Measurements from ENCODE around the gene OARD1. TPM values are rescaled to one million over a fixed set of nuclear protein-coding genes. Genes with fewer than 3 reads are reported as not detected.
"Not testable (repeated sequence)": the region's sequence is repeated elsewhere in the genome, so short reads cannot be mapped to it uniquely, and the experiment has no call there.

Gene OARD1
- total RNA-seq, 1 donor = 7.2 TPM

DNA sequence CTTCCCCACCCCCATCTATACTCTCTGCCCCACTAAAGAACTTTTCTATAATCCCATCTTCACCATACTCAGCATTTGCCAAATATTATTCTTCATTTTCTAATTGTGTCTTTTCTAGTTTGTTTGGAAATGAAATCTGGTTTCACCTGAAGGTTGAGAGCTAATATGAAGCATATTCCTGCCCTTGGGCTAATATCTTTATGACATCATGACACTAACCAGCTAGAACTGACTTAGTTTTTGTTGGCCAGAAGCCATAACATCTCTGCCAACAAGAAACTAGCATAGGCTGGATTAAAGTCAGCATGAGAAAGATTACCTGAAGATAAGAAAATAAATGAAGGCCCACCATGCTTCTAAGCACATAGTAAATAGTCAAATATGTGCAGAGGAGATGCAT, 49.9 kb downstream of the OARD1 start:
- no peaks in the 10 kb centered on the region for H3K9me3 ChIP-seq (ENCODE audit: low read depth, low read length)
- peaks cover 4% of the 10 kb centered on the region for H3K4me1 ChIP-seq (ENCODE audit: insufficient read depth, low read length)
- no peak overlapping the region for H3K4me3 ChIP-seq (ENCODE audit: insufficient read depth, low read length)
- H2AFZ ChIP-seq (ENCODE audit: low read length) = no peak overlapping the region
- DNase-seq (ENCODE audit: insufficient read length, low spot score, missing footprints) = peak; percentile 14
- H3K36me3 ChIP-seq (ENCODE audit: insufficient read depth, low read length) = no peaks in the 10 kb centered on the region
- H3K27ac ChIP-seq (ENCODE audit: low read depth, low read length) = no peak overlapping the region
- H4K20me1 ChIP-seq (ENCODE audit: insufficient read depth, low read length) = no peaks in the 10 kb centered on the region
- H3K79me2 ChIP-seq (ENCODE audit: insufficient read depth, low read length) = no peaks in the 10 kb centered on the region
- TF ChIP-seq, protein P1, sequence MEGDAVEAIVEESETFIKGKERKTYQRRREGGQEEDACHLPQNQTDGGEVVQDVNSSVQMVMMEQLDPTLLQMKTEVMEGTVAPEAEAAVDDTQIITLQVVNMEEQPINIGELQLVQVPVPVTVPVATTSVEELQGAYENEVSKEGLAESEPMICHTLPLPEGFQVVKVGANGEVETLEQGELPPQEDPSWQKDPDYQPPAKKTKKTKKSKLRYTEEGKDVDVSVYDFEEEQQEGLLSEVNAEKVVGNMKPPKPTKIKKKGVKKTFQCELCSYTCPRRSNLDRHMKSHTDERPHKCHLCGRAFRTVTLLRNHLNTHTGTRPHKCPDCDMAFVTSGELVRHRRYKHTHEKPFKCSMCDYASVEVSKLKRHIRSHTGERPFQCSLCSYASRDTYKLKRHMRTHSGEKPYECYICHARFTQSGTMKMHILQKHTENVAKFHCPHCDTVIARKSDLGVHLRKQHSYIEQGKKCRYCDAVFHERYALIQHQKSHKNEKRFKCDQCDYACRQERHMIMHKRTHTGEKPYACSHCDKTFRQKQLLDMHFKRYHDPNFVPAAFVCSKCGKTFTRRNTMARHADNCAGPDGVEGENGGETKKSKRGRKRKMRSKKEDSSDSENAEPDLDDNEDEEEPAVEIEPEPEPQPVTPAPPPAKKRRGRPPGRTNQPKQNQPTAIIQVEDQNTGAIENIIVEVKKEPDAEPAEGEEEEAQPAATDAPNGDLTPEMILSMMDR (IDR thresholded peaks at IDR 0.05; ENCODE audit: extremely low read depth, low read depth, low read length) = no peak
- peaks cover 3% of the 10 kb centered on the region for H3K27me3 ChIP-seq (ENCODE audit: insufficient read depth, low read length)
- H3K4me2 ChIP-seq (ENCODE audit: insufficient read depth, low read length) = no peak overlapping the region

DNA sequence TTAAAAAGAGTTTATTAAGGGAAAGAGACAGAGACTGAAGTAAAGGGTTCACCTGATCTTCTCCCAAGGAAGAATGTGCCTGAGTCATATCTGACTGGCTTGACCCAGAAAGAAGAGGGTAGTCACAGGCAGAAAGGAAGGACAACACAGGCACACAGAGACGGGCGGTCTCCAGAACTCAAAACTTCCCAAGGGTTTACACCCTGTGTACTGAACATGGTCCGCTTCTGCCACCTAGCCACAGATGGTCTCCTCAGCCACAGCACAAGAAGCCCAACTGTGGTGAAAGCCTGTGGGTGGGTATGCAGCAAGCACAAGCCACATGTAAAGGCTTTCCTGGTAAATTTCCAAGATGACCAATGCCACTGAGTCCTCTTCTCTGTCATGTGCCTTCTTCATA, 50.3 kb downstream of the OARD1 start:
- TF ChIP-seq, protein P1 (IDR thresholded peaks at IDR 0.05; ENCODE audit: extremely low read depth, low read depth, low read length) = peak; percentile 47
- Histone ChIP-seq H4K20me1 (ENCODE audit: insufficient read depth, low read length) (no peaks in the 10 kb centered on the region), H2AFZ (ENCODE audit: low read length) (no peak overlapping the region), H3K79me2 (ENCODE audit: insufficient read depth, low read length) (no peaks in the 10 kb centered on the region), H3K4me1 (ENCODE audit: insufficient read depth, low read length) (peaks cover 4% of the 10 kb centered on the region), H3K27ac (ENCODE audit: low read depth, low read length) (no peak overlapping the region), H3K9me3 (ENCODE audit: low read depth, low read length) (no peaks in the 10 kb centered on the region), H3K36me3 (ENCODE audit: insufficient read depth, low read length) (no peaks in the 10 kb centered on the region), H3K27me3 (ENCODE audit: insufficient read depth, low read length) (peaks cover 3% of the 10 kb centered on the region), H3K4me3 (ENCODE audit: insufficient read depth, low read length) (no peak overlapping the region), H3K4me2 (ENCODE audit: insufficient read depth, low read length) (no peak overlapping the region)
- peak; percentile 61 for DNase-seq (ENCODE audit: insufficient read length, low spot score, missing footprints)

DNA sequence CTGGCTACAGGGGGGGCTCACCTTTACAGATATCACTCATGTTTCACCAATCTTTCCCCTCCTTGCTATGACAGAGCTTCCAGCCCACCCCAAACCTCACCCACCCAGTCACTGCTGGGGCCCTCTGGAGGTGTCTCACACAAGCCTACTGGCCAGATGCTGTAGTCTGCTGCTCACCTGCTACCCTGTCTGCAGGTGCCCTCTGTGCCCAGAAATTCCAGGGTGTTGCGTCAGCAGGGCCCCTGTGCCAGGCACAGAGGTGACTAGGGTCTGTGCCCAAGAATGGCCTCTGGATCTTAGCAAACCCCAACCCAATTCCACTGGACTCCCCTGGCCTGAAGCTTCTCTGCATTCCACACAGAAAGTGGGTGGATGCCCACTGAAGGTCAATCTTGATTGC, 54.5 kb downstream of the OARD1 start:
- no peaks in the 10 kb centered on the region for H3K9me3 ChIP-seq (ENCODE audit: low read depth, low read length)
- H3K4me1 ChIP-seq (ENCODE audit: insufficient read depth, low read length) = peaks cover 4% of the 10 kb centered on the region
- DNase-seq (ENCODE audit: insufficient read length, low spot score, missing footprints) = no peak
- H2AFZ ChIP-seq (ENCODE audit: low read length) = no peak overlapping the region
- H4K20me1 ChIP-seq (ENCODE audit: insufficient read depth, low read length) = no peaks in the 10 kb centered on the region
- TF ChIP-seq, protein P1 (IDR thresholded peaks at IDR 0.05; ENCODE audit: extremely low read depth, low read depth, low read length) = no peak
- H3K36me3 ChIP-seq (ENCODE audit: insufficient read depth, low read length) = no peaks in the 10 kb centered on the region
- no peaks in the 10 kb centered on the region for H3K27me3 ChIP-seq (ENCODE audit: insufficient read depth, low read length)
- H3K4me3 ChIP-seq (ENCODE audit: insufficient read depth, low read length) = no peak overlapping the region
- no peaks in the 10 kb centered on the region for H3K79me2 ChIP-seq (ENCODE audit: insufficient read depth, low read length)
- H3K4me2 ChIP-seq (ENCODE audit: insufficient read depth, low read length) = no peak overlapping the region
- no peak overlapping the region for H3K27ac ChIP-seq (ENCODE audit: low read depth, low read length)

DNA sequence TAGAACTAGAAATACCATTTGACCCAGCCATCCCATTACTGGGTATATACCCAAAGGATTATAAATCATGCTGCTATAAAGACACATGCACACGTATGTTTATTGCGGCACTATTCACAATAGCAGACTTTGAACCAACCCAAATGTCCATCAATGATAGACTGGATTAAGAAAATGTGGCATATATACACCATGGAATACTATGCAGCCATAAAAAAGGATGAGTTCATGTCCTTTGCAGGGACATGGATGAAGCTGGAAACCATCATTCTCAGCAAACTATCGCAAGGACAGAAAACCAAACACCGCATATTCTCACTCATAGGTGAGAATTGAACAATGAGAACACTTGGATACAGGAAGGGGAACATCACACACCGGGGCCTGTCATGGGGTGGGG, 56.3 kb downstream of the OARD1 start:
- H3K4me3 ChIP-seq (ENCODE audit: insufficient read depth, low read length); H2AFZ ChIP-seq (ENCODE audit: low read length); H3K4me2 ChIP-seq (ENCODE audit: insufficient read depth, low read length); DNase-seq (ENCODE audit: insufficient read length, low spot score, missing footprints); H3K27ac ChIP-seq (ENCODE audit: low read depth, low read length); H3K79me2 ChIP-seq (ENCODE audit: insufficient read depth, low read length); H4K20me1 ChIP-seq (ENCODE audit: insufficient read depth, low read length); H3K27me3 ChIP-seq (ENCODE audit: insufficient read depth, low read length); H3K36me3 ChIP-seq (ENCODE audit: insufficient read depth, low read length); H3K9me3 ChIP-seq (ENCODE audit: low read depth, low read length); H3K4me1 ChIP-seq (ENCODE audit: insufficient read depth, low read length): not testable (repeated sequence)

Data from osteoblast (primary cell).